ENCODE measurements around the gene ADGRA1. TPM values are rescaled to one million over a fixed set of nuclear protein-coding genes. Genes with fewer than 3 reads are reported as not detected.

The ADGRA1 gene
- total RNA-seq, 3 donors from 2014 or later (not counting 1 experiment from before 2014, with no cell fraction given), result not detected

- peaks cover 18% of the 10 kb centered on the region for H3K4me1 ChIP-seq (ENCODE audit: control insufficient read depth, insufficient read depth, low read length)
- DNase-seq (no peak), ATAC-seq (no peak)
- Mint-ChIP-seq H3K9me3 (peaks cover 6 to 10% of the 10 kb centered on the region in 2 donors), H3K4me3 (no peak overlapping the region), H3K27me3 (ENCODE audit: low read depth in 2 of 2) (peaks cover 5 to 9% of the 10 kb centered on the region in 2 donors), H3K4me1 (peaks cover 0 to 6% of the 10 kb centered on the region in 2 donors), H3K27ac (no peak overlapping the region), H3K36me3 (peaks cover 14% of the 10 kb centered on the region)
- no peaks in the 10 kb centered on the region for H3K36me3 ChIP-seq (ENCODE audit: control insufficient read depth, insufficient read depth, low read length)
- no peak for TF ChIP-seq CTCF (IDR thresholded peaks at IDR 0.05)
- 93% methylated on average over 24 of the region's 24 CpGs for WGBS (ENCODE audit: insufficient coverage)
- intact Hi-C loops (cut with micrococcal nuclease), result no loop called here
- H3K4me3 ChIP-seq (ENCODE audit: low read length), result no peak overlapping the region
- H3K27ac ChIP-seq (ENCODE audit: low read length), result no peak overlapping the region
- peaks cover 14% of the 10 kb centered on the region for H3K9me3 ChIP-seq (ENCODE audit: control insufficient read depth, insufficient read depth, low read length)
- peaks cover 7% of the 10 kb centered on the region for H3K27me3 ChIP-seq (ENCODE audit: control insufficient read depth, insufficient read depth, low read length)
Measured at GRCh38 chr10:133103311-133103910, 15.7 kb downstream of the ADGRA1 start.

DNA sequence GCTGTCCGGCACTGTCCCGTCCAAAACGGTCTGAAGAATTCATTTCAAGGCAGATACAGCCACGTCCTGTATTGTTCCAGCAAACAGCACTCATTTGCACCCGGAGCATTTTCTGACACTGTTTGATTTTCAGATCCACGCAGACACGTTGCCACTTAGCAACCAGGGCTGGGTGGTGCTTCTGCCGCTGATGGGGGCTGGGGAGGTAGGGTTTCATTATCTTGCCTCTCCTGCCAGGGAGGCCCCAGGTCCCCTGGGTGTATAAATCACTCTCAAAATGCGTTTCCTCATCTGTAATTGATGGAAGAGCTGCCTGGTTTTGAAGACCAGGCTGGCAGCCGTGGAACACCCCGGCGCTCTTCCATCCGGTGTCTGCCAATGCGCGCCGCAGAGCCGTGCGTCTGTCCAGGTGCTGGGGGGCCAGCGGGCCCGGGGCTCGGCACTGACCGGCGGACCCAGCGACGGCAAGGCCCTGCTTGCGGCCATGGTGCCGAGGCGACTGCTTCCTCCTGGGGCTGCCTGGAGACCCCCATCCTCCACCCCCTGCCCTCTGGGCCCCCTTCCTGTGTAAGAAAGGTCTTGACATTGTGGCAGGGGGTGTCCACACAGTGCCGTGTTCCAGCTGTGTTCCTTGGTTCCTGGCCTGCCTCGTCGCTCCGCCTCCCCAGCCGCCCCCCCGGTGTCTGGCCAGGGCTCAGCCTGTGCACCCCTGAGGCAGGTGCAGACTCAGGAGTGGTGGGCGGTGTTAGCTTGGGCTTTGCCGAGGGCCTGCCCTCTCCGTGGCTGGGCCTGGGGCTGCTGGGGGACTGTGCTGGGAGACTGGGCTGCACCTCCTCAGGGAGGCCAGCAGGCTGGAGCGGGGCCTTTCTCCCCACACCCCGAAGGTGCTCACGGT is 16.6 kb downstream of the ADGRA1 start:
- H3K27me3 Mint-ChIP-seq (ENCODE audit: low read depth in 2 of 2), result peaks cover 6 to 9% of the 10 kb centered on the region in 2 donors
- H3K4me3 Mint-ChIP-seq, result no peak overlapping the region
- peaks cover 6 to 10% of the 10 kb centered on the region in 2 donors for H3K9me3 Mint-ChIP-seq
- DNase-seq (no peak), ATAC-seq (no peak)
- Histone ChIP-seq H3K27ac (ENCODE audit: low read length) (no peak overlapping the region), H3K4me3 (ENCODE audit: low read length) (no peak overlapping the region), H3K27me3 (ENCODE audit: control insufficient read depth, insufficient read depth, low read length) (peaks cover 7% of the 10 kb centered on the region), H3K36me3 (ENCODE audit: control insufficient read depth, insufficient read depth, low read length) (no peaks in the 10 kb centered on the region), H3K9me3 (ENCODE audit: control insufficient read depth, insufficient read depth, low read length) (peaks cover 14% of the 10 kb centered on the region), H3K4me1 (ENCODE audit: control insufficient read depth, insufficient read depth, low read length) (peaks cover 23% of the 10 kb centered on the region)
- intact Hi-C loops (cut with micrococcal nuclease), result no loop called here
- no peak overlapping the region for H3K27ac Mint-ChIP-seq
- WGBS (ENCODE audit: insufficient coverage), result 23% methylated on average over 40 of the region's 40 CpGs
- peaks cover 14% of the 10 kb centered on the region for H3K36me3 Mint-ChIP-seq
- TF ChIP-seq CTCF (IDR thresholded peaks at IDR 0.05), result no peak
- peaks cover 0 to 6% of the 10 kb centered on the region in 2 donors for H3K4me1 Mint-ChIP-seq

DNA sequence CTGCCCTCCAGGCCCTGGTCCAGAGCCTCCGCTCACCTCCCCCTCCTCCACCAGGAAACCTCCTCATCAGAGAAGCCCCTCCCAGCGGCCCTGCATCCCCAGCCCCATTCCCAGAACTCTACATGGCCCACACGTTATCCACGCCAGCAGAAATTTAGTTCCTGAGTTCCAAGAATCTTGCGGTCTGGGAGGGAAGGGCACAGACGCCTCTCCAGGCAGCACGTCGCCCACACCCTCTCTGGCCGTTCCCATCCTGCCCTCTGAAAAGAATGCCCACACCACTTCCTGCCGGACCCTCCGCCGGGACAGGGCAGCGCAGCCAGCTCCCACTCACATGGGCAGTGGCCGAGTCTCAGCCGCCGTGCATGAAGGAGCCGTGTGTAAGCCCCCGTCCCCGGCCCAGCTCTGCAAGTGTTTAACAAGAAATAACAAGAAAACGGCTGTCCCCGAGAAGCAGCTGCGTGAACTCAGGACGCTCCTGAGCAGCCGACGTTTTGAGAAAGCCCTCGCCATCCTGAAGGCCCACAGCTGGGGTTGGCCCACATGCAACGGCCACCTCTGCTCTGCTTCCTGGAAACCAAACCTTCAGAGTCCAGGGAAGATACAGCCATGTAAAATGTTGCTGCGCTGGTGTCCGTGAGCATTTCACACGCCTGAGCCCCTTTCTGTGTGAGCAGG is 17.4 kb downstream of the ADGRA1 start:
- Mint-ChIP-seq H3K9me3 (peaks cover 6 to 10% of the 10 kb centered on the region in 2 donors), H3K4me3 (no peak overlapping the region), H3K4me1 (peaks cover under 1 to 6% of the 10 kb centered on the region in 2 donors), H3K27me3 (ENCODE audit: low read depth in 2 of 2) (peaks cover 8 to 9% of the 10 kb centered on the region in 2 donors), H3K27ac (no peak overlapping the region), H3K36me3 (peaks cover 14% of the 10 kb centered on the region)
- DNase-seq (no peak), ATAC-seq (no peak)
- no peak for TF ChIP-seq CTCF (IDR thresholded peaks at IDR 0.05)
- no peak overlapping the region for H3K4me3 ChIP-seq (ENCODE audit: low read length)
- peaks cover 7% of the 10 kb centered on the region for H3K27me3 ChIP-seq (ENCODE audit: control insufficient read depth, insufficient read depth, low read length)
- peaks cover 14% of the 10 kb centered on the region for H3K9me3 ChIP-seq (ENCODE audit: control insufficient read depth, insufficient read depth, low read length)
- no peak overlapping the region for H3K27ac ChIP-seq (ENCODE audit: low read length)
- no peaks in the 10 kb centered on the region for H3K36me3 ChIP-seq (ENCODE audit: control insufficient read depth, insufficient read depth, low read length)
- intact Hi-C loops (cut with micrococcal nuclease), result no loop called here
- H3K4me1 ChIP-seq (ENCODE audit: control insufficient read depth, insufficient read depth, low read length), result peaks cover 31% of the 10 kb centered on the region
- 89% methylated on average over 30 of the region's 30 CpGs for WGBS (ENCODE audit: insufficient coverage)
